ENCODE data around the gene GP1BA.
"Not testable (repeated sequence)": the region's sequence is repeated elsewhere in the genome, so short reads cannot be mapped to it uniquely, and the experiment has no call there.

Gene GP1BA

GRCh38 chr17:4919511-4920047 lies 12.5 kb upstream of the GP1BA start:
- TF ChIP-seq, protein P1, sequence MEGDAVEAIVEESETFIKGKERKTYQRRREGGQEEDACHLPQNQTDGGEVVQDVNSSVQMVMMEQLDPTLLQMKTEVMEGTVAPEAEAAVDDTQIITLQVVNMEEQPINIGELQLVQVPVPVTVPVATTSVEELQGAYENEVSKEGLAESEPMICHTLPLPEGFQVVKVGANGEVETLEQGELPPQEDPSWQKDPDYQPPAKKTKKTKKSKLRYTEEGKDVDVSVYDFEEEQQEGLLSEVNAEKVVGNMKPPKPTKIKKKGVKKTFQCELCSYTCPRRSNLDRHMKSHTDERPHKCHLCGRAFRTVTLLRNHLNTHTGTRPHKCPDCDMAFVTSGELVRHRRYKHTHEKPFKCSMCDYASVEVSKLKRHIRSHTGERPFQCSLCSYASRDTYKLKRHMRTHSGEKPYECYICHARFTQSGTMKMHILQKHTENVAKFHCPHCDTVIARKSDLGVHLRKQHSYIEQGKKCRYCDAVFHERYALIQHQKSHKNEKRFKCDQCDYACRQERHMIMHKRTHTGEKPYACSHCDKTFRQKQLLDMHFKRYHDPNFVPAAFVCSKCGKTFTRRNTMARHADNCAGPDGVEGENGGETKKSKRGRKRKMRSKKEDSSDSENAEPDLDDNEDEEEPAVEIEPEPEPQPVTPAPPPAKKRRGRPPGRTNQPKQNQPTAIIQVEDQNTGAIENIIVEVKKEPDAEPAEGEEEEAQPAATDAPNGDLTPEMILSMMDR (IDR thresholded peaks at IDR 0.05; ENCODE audit: low read length, missing control alignments), result no peak
- DNase-seq (ENCODE audit: low read depth), result no peak

DNA sequence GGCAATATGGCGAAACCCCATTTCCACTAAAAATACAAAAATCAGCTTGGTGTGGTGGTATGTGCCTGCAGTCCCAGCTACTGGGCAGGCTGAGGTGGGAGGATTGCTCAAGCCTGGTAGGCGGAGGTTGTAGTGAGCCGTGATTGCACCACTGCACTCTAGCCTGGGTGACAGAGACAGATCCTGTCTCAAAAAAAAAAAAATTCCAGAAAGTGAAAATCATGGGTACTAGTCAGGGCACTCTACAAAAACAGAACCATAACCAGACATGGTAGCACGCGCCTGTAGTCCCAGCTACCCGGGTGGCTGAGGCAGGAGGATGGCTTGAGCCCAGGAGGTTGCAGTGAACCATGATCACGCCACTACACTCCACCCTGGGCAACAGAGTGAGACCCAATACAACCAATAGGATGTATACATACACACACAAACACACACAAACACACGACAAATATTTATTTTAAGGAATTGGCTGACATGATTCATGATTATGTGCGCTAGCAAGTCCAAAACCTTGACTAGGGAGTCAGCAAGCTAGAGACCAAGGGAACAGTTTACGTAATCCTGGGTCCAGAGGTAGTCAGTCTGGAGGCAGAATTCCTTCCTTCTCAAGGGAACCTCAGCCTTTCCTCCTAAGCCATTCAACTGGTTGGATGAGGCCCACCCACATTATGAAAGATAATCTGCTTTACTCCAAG lies 11.6 kb upstream of the GP1BA start:
- no peak overlapping the region for H3K4me3 ChIP-seq (replicated peaks; ENCODE audit: low read depth, low read length)
- DNase-seq (ENCODE audit: low read depth), result peak; percentile 69
- TF ChIP-seq, protein P1 (IDR thresholded peaks at IDR 0.05; ENCODE audit: low read length, missing control alignments), result no peak

More at GRCh38 chr17:4919511-4920047, 12.5 kb upstream of the GP1BA start:
- H3K4me3 ChIP-seq (replicated peaks; ENCODE audit: low read depth, low read length), result no peak overlapping the region

DNA sequence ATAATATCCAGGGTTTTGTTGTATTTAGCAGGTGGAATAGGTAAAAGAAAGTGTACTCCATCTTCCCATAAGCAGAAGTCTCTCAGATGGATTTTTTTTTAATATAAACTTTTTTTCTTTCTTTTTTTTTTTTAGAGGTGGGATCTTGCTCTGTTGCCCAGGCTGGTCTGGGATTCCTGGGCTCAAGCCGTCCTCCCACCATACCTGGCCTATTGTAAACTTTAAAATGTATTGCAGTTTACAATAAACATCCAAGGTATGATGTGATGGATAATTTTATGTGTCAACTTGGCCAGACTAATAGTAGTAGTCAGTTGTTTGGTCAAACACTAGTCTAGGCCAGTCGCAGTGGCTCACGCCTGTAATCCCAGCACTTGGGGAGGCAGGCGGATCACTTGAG lies 10.8 kb upstream of the GP1BA start:
- no peak for DNase-seq (ENCODE audit: low read depth)
- TF ChIP-seq, protein P1 (IDR thresholded peaks at IDR 0.05; ENCODE audit: low read length, missing control alignments), result no peak
- H3K4me3 ChIP-seq (replicated peaks; ENCODE audit: low read depth, low read length), result no peak overlapping the region

DNA sequence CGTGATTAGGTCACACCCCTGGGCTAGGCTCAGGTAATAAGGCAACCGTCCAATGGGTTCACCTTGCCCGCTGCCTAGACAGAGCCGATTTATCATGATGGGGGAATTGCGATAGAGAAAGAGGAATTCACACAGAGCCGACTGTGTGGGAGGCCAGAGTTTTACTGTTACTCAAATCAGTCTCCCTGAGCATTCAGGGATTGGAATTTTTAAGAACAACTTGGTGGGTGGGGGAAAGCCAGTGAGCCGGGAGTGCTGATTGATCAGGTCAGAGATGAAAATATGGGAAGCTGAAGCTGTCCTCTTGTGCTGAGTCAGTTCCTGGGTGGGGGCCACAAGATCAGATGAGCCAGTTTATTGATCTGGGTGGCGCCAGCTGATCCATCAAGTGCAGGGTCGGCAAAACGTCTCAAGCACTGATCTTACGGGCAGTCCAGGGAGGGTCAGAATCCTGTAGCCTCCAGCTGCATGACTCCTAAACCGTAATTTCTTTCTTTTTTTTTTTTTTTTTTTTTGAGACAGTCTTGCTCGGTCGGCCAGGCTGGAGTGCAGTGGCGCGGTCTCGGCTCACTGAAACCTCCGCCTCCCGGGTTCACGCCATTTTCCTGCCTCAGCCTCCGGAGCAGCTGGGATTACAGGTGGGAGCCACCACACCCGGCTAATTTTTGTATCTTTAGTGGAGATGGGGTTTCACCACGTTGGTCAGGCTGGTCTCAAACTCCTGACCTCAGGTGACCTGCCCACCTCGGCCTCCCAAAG lies 5.3 kb upstream of the GP1BA start:
- not testable (repeated sequence) for DNase-seq (ENCODE audit: low read depth); H3K4me3 ChIP-seq (replicated peaks; ENCODE audit: low read depth, low read length)

GRCh38 chr17:4928881-4929280 lies 3.2 kb upstream of the GP1BA start:
- DNase-seq (ENCODE audit: low read depth), result no peak
- TF ChIP-seq, protein P1 (IDR thresholded peaks at IDR 0.05; ENCODE audit: low read length, missing control alignments), result no peak
- H3K4me3 ChIP-seq (replicated peaks; ENCODE audit: low read depth, low read length), result no peak overlapping the region

- H3K4me3 ChIP-seq (replicated peaks; ENCODE audit: low read depth, low read length), result no peak overlapping the region
- no peak for DNase-seq (ENCODE audit: low read depth)
- TF ChIP-seq, protein P1 (IDR thresholded peaks at IDR 0.05; ENCODE audit: low read length, missing control alignments), result no peak
These were observed 679 bp downstream of the GP1BA start for GRCh38 chr17:4932756-4933155.

GRCh38 chr17:4933646-4934045 lies 1.6 kb downstream of the GP1BA start:
- H3K4me3 ChIP-seq (replicated peaks; ENCODE audit: low read depth, low read length), result no peak overlapping the region

More at GRCh38 chr17:4933646-4934045, 1.6 kb downstream of the GP1BA start:
- no peak for DNase-seq (ENCODE audit: low read depth)
- TF ChIP-seq, protein P1 (IDR thresholded peaks at IDR 0.05; ENCODE audit: low read length, missing control alignments), result no peak
